ENCODE measurements around the gene CABP1. TPM values are rescaled to one million over a fixed set of nuclear protein-coding genes. Genes with fewer than 3 reads are reported as not detected.

CABP1 gene
- total and polyA plus RNA-seq, 10 of the 15 experiments (the other 5 are each of a cell fraction or from before 2014, with no cell fraction given), result 0.16 to 2.4 (median 0.80) TPM; not detected in 2

DNA sequence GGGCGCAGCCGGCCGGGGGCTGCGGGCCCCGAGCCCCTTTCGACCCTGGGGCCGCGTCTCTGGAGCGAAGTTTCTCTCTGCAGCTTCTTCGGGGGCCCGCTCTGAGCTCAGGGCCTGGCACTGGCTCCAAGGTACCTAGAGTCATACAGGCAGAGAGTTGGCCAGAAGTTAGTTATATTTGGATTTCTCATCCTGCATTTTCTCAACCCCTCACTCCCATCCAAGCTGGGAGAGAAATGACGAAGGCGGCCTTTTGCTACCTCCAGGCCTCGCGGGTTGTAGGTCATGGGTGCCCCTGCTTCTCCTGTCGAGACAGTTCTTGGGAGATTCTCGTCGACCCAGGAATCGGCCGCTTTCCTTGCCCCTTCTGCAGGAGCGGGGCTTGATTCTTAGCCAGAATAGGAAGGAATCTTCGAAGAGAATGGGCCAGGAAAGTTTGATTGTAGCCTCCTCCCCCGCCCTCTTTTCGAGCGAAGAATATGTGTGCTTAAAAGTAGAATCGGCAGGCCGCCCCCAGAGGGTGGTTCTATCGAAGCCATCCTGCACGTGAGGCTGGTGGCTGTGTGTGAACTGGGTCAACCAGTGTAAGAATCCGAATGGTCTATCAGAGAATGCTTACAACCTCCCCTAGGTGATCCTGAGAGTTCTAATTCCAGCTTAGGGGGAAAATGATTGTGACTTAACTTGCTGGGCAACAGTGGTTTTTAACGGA lies 47.3 kb downstream of the CABP1 start:
- CTCF ChIA-PET, result interaction anchor here (0.7 to 24.8 kb wide), 14 partner anchors 9 to 285 kb away, joined by 3 to 454 read pairs (median 4); partner anchors contain the start of genes CABP1 and POP5
- H3K36me3 ChIP-seq (ENCODE audit: control insufficient read depth in 2 of 2, insufficient read depth in 2 of 2, low read length in 1 of 2), result peaks cover 0 to 2% of the 10 kb centered on the region in 2 experiments; a peak in 2 of 4 replicates
- WGBS (ENCODE audit: insufficient coverage, insufficient replicate concordance, low lambda C conversion rate, missing lambda C conversion rate), result under 1% methylated on average over 31 of the region's 31 CpGs
- SMC1A ChIA-PET (ENCODE audit: uncharacterized antibody, unreplicated experiment), result interaction anchor here (1.0 to 11.7 kb wide), 11 partner anchors 10 to 284 kb away, joined by 3 to 167 read pairs (median 6); partner anchors contain the start of genes POP5 and UNC119B
- H3K4me3 ChIP-seq, result peak overlapping the region; percentile 97
- DNase-seq (ENCODE audit: low read depth, low spot score) (no peak), ATAC-seq (no peak), FAIRE-seq (no peak)
- peaks cover 15% of the 10 kb centered on the region for H3K4me1 ChIP-seq (ENCODE audit: control insufficient read depth, insufficient read depth, low read length)
- no peaks in the 10 kb centered on the region for H3K27me3 ChIP-seq (replicated peaks in 1 of 2; ENCODE audit: control insufficient read depth in 2 of 2, insufficient read depth in 2 of 2, low read length in 1 of 2)
- no TSS peak for BruUV-seq (replicated peaks)
- H3K4me2 ChIP-seq (ENCODE audit: control insufficient read depth, insufficient read depth), result peak overlapping the region; percentile 70
- intact Hi-C loops (cut with micrococcal nuclease; ENCODE audit: unreplicated experiment), result loop anchor here (2.0 to 5.0 kb wide), 4 partner anchors 25 to 283 kb away; no protein-coding TSS in a partner anchor
- no peak overlapping the region for H2AFZ ChIP-seq (ENCODE audit: control insufficient read depth, low read depth, low read length)
- H3K9me3 ChIP-seq (replicated peaks; ENCODE audit: control insufficient read depth, insufficient read depth, low read length), result peaks cover 2% of the 10 kb centered on the region; the same call in 1 of the 3 replicates
- H3K79me2 ChIP-seq (ENCODE audit: control insufficient read depth, insufficient read depth, low read length), result peaks cover 57% of the 10 kb centered on the region
- POLR2A ChIA-PET, result interaction anchor here (1.0 to 7.4 kb wide), 12 partner anchors 9 to 284 kb away, joined by 3 to 57 read pairs (median 6); partner anchors contain the start of gene POP5
- no peaks in the 10 kb centered on the region; the same call in 1 of the 2 replicates for H4K20me1 ChIP-seq (ENCODE audit: control insufficient read depth, insufficient read depth)
- in situ Hi-C loops (cut with MboI), result no loop called here
- peak overlapping the region; percentile 74 for H3K27ac ChIP-seq (ENCODE audit: control insufficient read depth, insufficient read depth)
- peak overlapping the region; percentile 86 for H3K9ac ChIP-seq (ENCODE audit: control insufficient read depth, insufficient read depth, low read length)
- RAD21 ChIA-PET (ENCODE audit: unreplicated experiment), result interaction anchor here (0.8 to 8.9 kb wide), 9 partner anchors 10 to 284 kb away, joined by 3 to 144 read pairs (median 11); partner anchors contain the start of genes POP5 and UNC119B
- no peak for TF ChIP-seq ZNF622 (IDR thresholded peaks at IDR 0.05)
- no peak for TF ChIP-seq LARP7 (IDR thresholded peaks at IDR 0.05)
- no peak for TF ChIP-seq CBFB (IDR thresholded peaks at IDR 0.05; ENCODE audit: low read depth)
- TF ChIP-seq, protein P1, sequence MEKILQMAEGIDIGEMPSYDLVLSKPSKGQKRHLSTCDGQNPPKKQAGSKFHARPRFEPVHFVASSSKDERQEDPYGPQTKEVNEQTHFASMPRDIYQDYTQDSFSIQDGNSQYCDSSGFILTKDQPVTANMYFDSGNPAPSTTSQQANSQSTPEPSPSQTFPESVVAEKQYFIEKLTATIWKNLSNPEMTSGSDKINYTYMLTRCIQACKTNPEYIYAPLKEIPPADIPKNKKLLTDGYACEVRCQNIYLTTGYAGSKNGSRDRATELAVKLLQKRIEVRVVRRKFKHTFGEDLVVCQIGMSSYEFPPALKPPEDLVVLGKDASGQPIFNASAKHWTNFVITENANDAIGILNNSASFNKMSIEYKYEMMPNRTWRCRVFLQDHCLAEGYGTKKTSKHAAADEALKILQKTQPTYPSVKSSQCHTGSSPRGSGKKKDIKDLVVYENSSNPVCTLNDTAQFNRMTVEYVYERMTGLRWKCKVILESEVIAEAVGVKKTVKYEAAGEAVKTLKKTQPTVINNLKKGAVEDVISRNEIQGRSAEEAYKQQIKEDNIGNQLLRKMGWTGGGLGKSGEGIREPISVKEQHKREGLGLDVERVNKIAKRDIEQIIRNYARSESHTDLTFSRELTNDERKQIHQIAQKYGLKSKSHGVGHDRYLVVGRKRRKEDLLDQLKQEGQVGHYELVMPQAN (conservative IDR thresholded peaks at IDR 0.05), result no peak
- no peak for TF ChIP-seq STAT1 (conservative IDR thresholded peaks at IDR 0.05)
- TF ChIP-seq, protein P2, sequence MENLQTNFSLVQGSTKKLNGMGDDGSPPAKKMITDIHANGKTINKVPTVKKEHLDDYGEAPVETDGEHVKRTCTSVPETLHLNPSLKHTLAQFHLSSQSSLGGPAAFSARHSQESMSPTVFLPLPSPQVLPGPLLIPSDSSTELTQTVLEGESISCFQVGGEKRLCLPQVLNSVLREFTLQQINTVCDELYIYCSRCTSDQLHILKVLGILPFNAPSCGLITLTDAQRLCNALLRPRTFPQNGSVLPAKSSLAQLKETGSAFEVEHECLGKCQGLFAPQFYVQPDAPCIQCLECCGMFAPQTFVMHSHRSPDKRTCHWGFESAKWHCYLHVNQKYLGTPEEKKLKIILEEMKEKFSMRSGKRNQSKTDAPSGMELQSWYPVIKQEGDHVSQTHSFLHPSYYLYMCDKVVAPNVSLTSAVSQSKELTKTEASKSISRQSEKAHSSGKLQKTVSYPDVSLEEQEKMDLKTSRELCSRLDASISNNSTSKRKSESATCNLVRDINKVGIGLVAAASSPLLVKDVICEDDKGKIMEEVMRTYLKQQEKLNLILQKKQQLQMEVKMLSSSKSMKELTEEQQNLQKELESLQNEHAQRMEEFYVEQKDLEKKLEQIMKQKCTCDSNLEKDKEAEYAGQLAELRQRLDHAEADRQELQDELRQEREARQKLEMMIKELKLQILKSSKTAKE (IDR thresholded peaks at IDR 0.05; ENCODE audit: low read depth, poor library complexity, severe bottlenecking), result no peak
- TF ChIP-seq ASH2L (IDR thresholded peaks at IDR 0.05; ENCODE audit: borderline replicate concordance, low read depth), result no peak
- TF ChIP-seq POLR2A (IDR thresholded peaks at IDR 0.05; ENCODE audit: low read depth, low read length), result no peak
- no peak for TF ChIP-seq MYC (IDR thresholded peaks at IDR 0.05; ENCODE audit: insufficient read depth, insufficient read length, insufficient replicate concordance, low read length, severe bottlenecking)
- TF ChIP-seq YBX1 (IDR thresholded peaks at IDR 0.05), result no peak
- peak; percentile 32; the same call in 1 of the 2 replicates for TF ChIP-seq RAD51 (IDR thresholded peaks at IDR 0.05)
- no peak for TF ChIP-seq FOS (IDR thresholded peaks at IDR 0.05; ENCODE audit: borderline replicate concordance, extremely low read depth, insufficient read length)
- no peak for TF ChIP-seq DPF2 (IDR thresholded peaks at IDR 0.05)
- TF ChIP-seq MTA2 (IDR thresholded peaks at IDR 0.05; ENCODE audit: low read depth), result no peak
- no peak for TF ChIP-seq ZNF274 (IDR thresholded peaks at IDR 0.05; ENCODE audit: insufficient read depth, insufficient read length)
- TF ChIP-seq SMAD5 (IDR thresholded peaks at IDR 0.05; ENCODE audit: low read depth), result no peak
- no peak for TF ChIP-seq CBX3 (IDR thresholded peaks at IDR 0.05; ENCODE audit: borderline replicate concordance, low read depth)
- TF ChIP-seq GABPA (IDR thresholded peaks at IDR 0.05; ENCODE audit: low read depth), result no peak
- no peak for TF ChIP-seq ZBED1 (IDR thresholded peaks at IDR 0.05; ENCODE audit: borderline replicate concordance)
- TF ChIP-seq, protein P3, sequence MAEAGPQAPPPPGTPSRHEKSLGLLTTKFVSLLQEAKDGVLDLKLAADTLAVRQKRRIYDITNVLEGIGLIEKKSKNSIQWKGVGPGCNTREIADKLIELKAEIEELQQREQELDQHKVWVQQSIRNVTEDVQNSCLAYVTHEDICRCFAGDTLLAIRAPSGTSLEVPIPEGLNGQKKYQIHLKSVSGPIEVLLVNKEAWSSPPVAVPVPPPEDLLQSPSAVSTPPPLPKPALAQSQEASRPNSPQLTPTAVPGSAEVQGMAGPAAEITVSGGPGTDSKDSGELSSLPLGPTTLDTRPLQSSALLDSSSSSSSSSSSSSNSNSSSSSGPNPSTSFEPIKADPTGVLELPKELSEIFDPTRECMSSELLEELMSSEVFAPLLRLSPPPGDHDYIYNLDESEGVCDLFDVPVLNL (IDR thresholded peaks at IDR 0.05; ENCODE audit: low read depth, low read length), result no peak
